GM18502 (cell line): Measurements from ENCODE around the gene SYNC.
"Not testable (repeated sequence)": the region's sequence is repeated elsewhere in the genome, so short reads cannot be mapped to it uniquely, and the experiment has no call there.

ENCODE experiments used
- ATAC-seq: cut with Tn5 transposase; IDR thresholded peaks from one replicate; pipeline ENCODE4 v1.9.1; 2021; ENCODE audit warnings: mild to moderate bottlenecking; ENCODE audit not compliant: unreplicated experiment, poor library complexity

The SYNC gene

GRCh38 chr1:32647308-32648134, 55.0 kb downstream of the SYNC start:
- no peak for ATAC-seq

- ATAC-seq: no peak
Measured at GRCh38 chr1:32644426-32644825, 58.1 kb downstream of the SYNC start.

GRCh38 chr1:32642292-32642827, 60.2 kb downstream of the SYNC start:
- not testable (repeated sequence) for ATAC-seq

GRCh38 chr1:32639489-32640075, 63.0 kb downstream of the SYNC start:
- no peak for ATAC-seq

GRCh38 chr1:32636914-32637645, 65.5 kb downstream of the SYNC start:
- no peak for ATAC-seq

GRCh38 chr1:32635508-32636277, 66.9 kb downstream of the SYNC start:
- no peak for ATAC-seq

- no peak for ATAC-seq
Measured at GRCh38 chr1:32632829-32633228, 69.7 kb downstream of the SYNC start.

GRCh38 chr1:32630173-32630572, 72.4 kb downstream of the SYNC start:
- not testable (repeated sequence) for ATAC-seq
